Karpas-422 (cell line): ENCODE measurements around the gene TMCO5A. TPM values are rescaled to one million over a fixed set of nuclear protein-coding genes. Genes with fewer than 3 reads are reported as not detected.

Source experiments
- DNase-seq: peaks from one replicate; pipeline ENCODE4 v3.0.0-alpha.2; 2015
- H2AFZ ChIP-seq: fragments of 200-600 bp; sonication (generic); 2 replicates; pipeline ENCODE4 v1.6.1; 2014; ENCODE audit warnings: antibody characterized with exemption, low read length, mixed read lengths
- H3K27ac ChIP-seq: fragments of 200-600 bp; sonication (generic); 2 replicates; pipeline ENCODE4 v1.5.1; 2014; ENCODE audit warnings: mild to moderate bottlenecking, low read length, moderate library complexity
- H3K27me3 ChIP-seq: fragments of 200-600 bp; sonication (generic); 2 replicates; pipeline ENCODE4 v1.6.1; 2014; ENCODE audit warnings: low read length, mixed read lengths
- H3K36me3 ChIP-seq: fragments of 200-600 bp; sonication (generic); 2 replicates; pipeline ENCODE4 v1.6.1; 2014; ENCODE audit warnings: low read length, mixed read lengths; ENCODE audit not compliant: insufficient read depth
- H3K4me1 ChIP-seq: fragments of 200-600 bp; sonication (generic); 2 replicates; pipeline ENCODE4 v1.6.1; 2014; ENCODE audit warnings: mild to moderate bottlenecking, low read length, mixed read lengths
- H3K4me2 ChIP-seq: fragments of 200-600 bp; sonication (generic); 2 replicates; pipeline ENCODE4 v1.6.1; 2014; ENCODE audit warnings: low read length, low read depth, mild to moderate bottlenecking; ENCODE audit not compliant: poor library complexity, severe bottlenecking
- H3K4me3 ChIP-seq: fragments of 200-600 bp; sonication (generic); 2 replicates; pipeline ENCODE4 v1.5.1; 2014; ENCODE audit warnings: mild to moderate bottlenecking, antibody characterized with exemption, low read length, mixed read lengths
- H3K79me2 ChIP-seq: fragments of 200-600 bp; sonication (generic); 2 replicates; pipeline ENCODE4 v1.6.1; 2014; ENCODE audit warnings: mild to moderate bottlenecking, low read length, mixed read lengths
- H3K9ac ChIP-seq: fragments of 200-600 bp; sonication (generic); 2 replicates; pipeline ENCODE4 v1.6.0; 2014; ENCODE audit warnings: low read length
- H3K9me2 ChIP-seq: fragments of 200-600 bp; sonication (generic), shearing (Covaris generic); replicated peaks from 2 replicates; pipeline ENCODE4 v1.6.0; 2014; ENCODE audit warnings: mild to moderate bottlenecking, low read length, moderate library complexity; ENCODE audit not compliant: insufficient read depth
- H3K9me3 ChIP-seq: fragments of 300-700, 200-600 bp; sonication (generic); 2 replicates; pipeline ENCODE4 v1.6.1; 2014; ENCODE audit warnings: low read length, mixed read lengths
- H4K20me1 ChIP-seq: fragments of 200-600 bp; sonication (generic); 2 replicates; pipeline ENCODE4 v1.6.1; 2014; ENCODE audit warnings: mild to moderate bottlenecking, antibody characterized with exemption, low read length, low read depth; ENCODE audit not compliant: insufficient read depth
- total RNA-seq: library from RNA; depleted of rRNA; stranded (reverse); fragments of >200 nt; shearing (Covaris generic); gene quantifications from 2 replicates; pipeline ENCODE4 v1.2.3, GENCODE V29; 2014; ENCODE audit warnings: low replicate concordance

TMCO5A gene
- total RNA-seq, 1 experiment from 2014 or later = not detected

GRCh38 chr15:37903919-37904625 lies 30.4 kb upstream of the TMCO5A start:
- Histone ChIP-seq H3K9me2 (no peaks in the 10 kb centered on the region), H2AFZ (no peak overlapping the region), H3K36me3 (no peaks in the 10 kb centered on the region), H3K9ac (no peak overlapping the region), H3K27ac (no peak overlapping the region), H3K9me3 (no peaks in the 10 kb centered on the region), H3K4me2 (no peak overlapping the region), H3K4me3 (no peak overlapping the region), H3K4me1 (no peaks in the 10 kb centered on the region), H3K27me3 (no peaks in the 10 kb centered on the region), H3K79me2 (no peaks in the 10 kb centered on the region), H4K20me1 (no peaks in the 10 kb centered on the region)
- DNase-seq = no peak

DNA sequence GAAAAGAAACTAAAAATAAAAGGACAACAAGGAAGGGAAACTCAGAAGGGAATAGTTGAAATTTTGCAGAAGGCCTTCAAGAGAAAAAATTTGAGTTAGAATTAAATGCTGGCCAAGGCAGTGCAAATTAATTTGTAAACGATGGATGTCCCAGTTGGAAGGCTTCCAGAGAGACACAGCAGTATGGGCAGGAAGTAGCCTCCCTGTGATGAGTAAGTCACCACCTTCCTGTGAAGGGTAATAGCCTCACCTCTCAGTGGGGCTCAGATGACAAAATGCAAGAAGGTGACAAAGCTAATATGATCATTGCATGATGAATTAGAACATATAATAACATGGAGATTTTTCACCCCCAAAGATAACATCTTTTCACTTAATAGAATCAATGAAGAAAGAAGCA lies 27.3 kb upstream of the TMCO5A start:
- Histone ChIP-seq H3K9ac (no peak overlapping the region), H3K4me3 (no peak overlapping the region), H3K79me2 (no peaks in the 10 kb centered on the region), H2AFZ (no peak overlapping the region), H3K4me1 (no peaks in the 10 kb centered on the region), H3K9me2 (no peaks in the 10 kb centered on the region), H3K36me3 (no peaks in the 10 kb centered on the region), H3K4me2 (no peak overlapping the region), H3K27ac (no peak overlapping the region), H3K27me3 (no peaks in the 10 kb centered on the region), H3K9me3 (no peaks in the 10 kb centered on the region), H4K20me1 (no peaks in the 10 kb centered on the region)
- DNase-seq = no peak

GRCh38 chr15:37921527-37922385 lies 12.7 kb upstream of the TMCO5A start:
- no peaks in the 10 kb centered on the region for H3K79me2 ChIP-seq
- H3K27me3 ChIP-seq = no peaks in the 10 kb centered on the region
- H3K4me3 ChIP-seq = no peak overlapping the region
- no peak overlapping the region for H3K4me2 ChIP-seq
- DNase-seq = no peak
- no peak overlapping the region for H2AFZ ChIP-seq
- no peak overlapping the region for H3K27ac ChIP-seq
- H3K9me3 ChIP-seq = no peaks in the 10 kb centered on the region
- H3K36me3 ChIP-seq = no peaks in the 10 kb centered on the region
- no peaks in the 10 kb centered on the region for H3K9me2 ChIP-seq
- no peaks in the 10 kb centered on the region for H4K20me1 ChIP-seq
- no peak overlapping the region for H3K9ac ChIP-seq
- H3K4me1 ChIP-seq = no peaks in the 10 kb centered on the region

GRCh38 chr15:37926136-37926535 lies 8.3 kb upstream of the TMCO5A start:
- H3K27me3 ChIP-seq = no peaks in the 10 kb centered on the region
- H3K4me3 ChIP-seq = no peak overlapping the region
- no peak for DNase-seq
- H3K27ac ChIP-seq = no peak overlapping the region
- H3K9ac ChIP-seq = no peak overlapping the region
- H3K4me2 ChIP-seq = no peak overlapping the region
- no peaks in the 10 kb centered on the region for H3K79me2 ChIP-seq
- H3K4me1 ChIP-seq = no peaks in the 10 kb centered on the region
- H3K36me3 ChIP-seq = no peaks in the 10 kb centered on the region
- H3K9me3 ChIP-seq = no peaks in the 10 kb centered on the region
- H2AFZ ChIP-seq = no peak overlapping the region
- H3K9me2 ChIP-seq = no peaks in the 10 kb centered on the region
- H4K20me1 ChIP-seq = no peaks in the 10 kb centered on the region

- H2AFZ ChIP-seq = no peak overlapping the region
- H3K9ac ChIP-seq = no peak overlapping the region
- no peaks in the 10 kb centered on the region for H3K36me3 ChIP-seq
- H3K9me3 ChIP-seq = no peaks in the 10 kb centered on the region
- no peaks in the 10 kb centered on the region for H3K27me3 ChIP-seq
- no peaks in the 10 kb centered on the region for H3K4me1 ChIP-seq
- H3K4me2 ChIP-seq = no peak overlapping the region
- H3K9me2 ChIP-seq = no peaks in the 10 kb centered on the region
- DNase-seq = no peak
- H4K20me1 ChIP-seq = no peaks in the 10 kb centered on the region
- H3K79me2 ChIP-seq = no peaks in the 10 kb centered on the region
- H3K4me3 ChIP-seq = no peak overlapping the region
- H3K27ac ChIP-seq = no peak overlapping the region
These were observed 5.2 kb upstream of the TMCO5A start for GRCh38 chr15:37929238-37929637.

DNA sequence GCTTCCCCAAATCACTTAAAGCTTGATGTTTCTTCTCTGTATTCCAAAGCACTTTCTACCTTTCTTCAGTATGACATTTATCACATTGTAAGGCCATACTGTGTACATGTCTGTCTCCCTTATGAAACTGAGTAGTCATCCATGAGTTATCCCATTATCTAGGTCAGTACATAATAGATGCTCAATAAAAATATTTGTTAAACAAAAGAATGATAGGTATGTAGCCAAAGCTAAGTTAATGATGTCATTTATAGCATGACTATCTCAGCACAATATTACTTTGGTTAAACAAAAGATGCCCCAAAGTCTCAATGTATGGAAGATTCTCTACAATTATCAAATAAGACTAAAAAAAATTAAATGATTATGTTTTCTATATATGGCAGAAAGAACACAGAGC lies 3.1 kb upstream of the TMCO5A start:
- Histone ChIP-seq H3K9me3 (no peaks in the 10 kb centered on the region), H3K27ac (no peak overlapping the region), H3K36me3 (no peaks in the 10 kb centered on the region), H3K4me3 (no peak overlapping the region), H3K4me1 (no peaks in the 10 kb centered on the region), H3K4me2 (no peak overlapping the region), H3K27me3 (no peaks in the 10 kb centered on the region), H3K9ac (no peak overlapping the region), H3K79me2 (no peaks in the 10 kb centered on the region), H4K20me1 (no peaks in the 10 kb centered on the region), H3K9me2 (no peaks in the 10 kb centered on the region), H2AFZ (no peak overlapping the region)
- DNase-seq = no peak

GRCh38 chr15:37931868-37932267 lies 2.6 kb upstream of the TMCO5A start:
- no peak overlapping the region for H3K9ac ChIP-seq
- H3K27me3 ChIP-seq = no peaks in the 10 kb centered on the region
- no peaks in the 10 kb centered on the region for H3K9me3 ChIP-seq
- no peaks in the 10 kb centered on the region for H3K4me1 ChIP-seq
- H3K9me2 ChIP-seq = no peaks in the 10 kb centered on the region
- H3K27ac ChIP-seq = no peak overlapping the region
- H3K36me3 ChIP-seq = no peaks in the 10 kb centered on the region
- H2AFZ ChIP-seq = no peak overlapping the region
- no peaks in the 10 kb centered on the region for H3K79me2 ChIP-seq
- DNase-seq = no peak
- H3K4me3 ChIP-seq = no peak overlapping the region
- H4K20me1 ChIP-seq = no peaks in the 10 kb centered on the region
- H3K4me2 ChIP-seq = no peak overlapping the region

DNA sequence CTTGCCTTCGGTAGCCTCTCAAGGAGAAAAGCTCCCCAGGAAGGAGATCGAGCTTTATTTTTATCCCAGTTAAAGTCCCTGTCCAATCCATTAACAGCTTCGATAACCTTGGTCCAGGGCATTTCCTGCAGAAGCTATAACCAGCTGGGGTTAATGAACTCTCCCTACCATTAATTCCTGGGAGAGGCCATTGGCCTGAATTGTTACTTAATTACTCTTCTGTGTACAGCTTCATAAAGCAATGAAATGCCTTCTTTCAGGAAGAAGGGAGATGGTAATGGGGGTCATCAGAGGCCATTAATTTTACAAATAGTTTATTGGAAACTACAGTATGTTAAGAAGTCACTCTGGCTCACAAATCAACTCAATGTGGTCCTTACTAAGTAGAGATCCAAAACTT lies 1.9 kb upstream of the TMCO5A start:
- Histone ChIP-seq H2AFZ (no peak overlapping the region), H3K4me1 (no peaks in the 10 kb centered on the region), H3K27ac (no peak overlapping the region), H3K9me3 (no peaks in the 10 kb centered on the region), H3K79me2 (no peaks in the 10 kb centered on the region), H3K27me3 (no peaks in the 10 kb centered on the region), H3K4me2 (no peak overlapping the region), H3K36me3 (no peaks in the 10 kb centered on the region), H3K9me2 (no peaks in the 10 kb centered on the region), H3K9ac (no peak overlapping the region), H4K20me1 (no peaks in the 10 kb centered on the region), H3K4me3 (no peak overlapping the region)
- no peak for DNase-seq
